Measurements from ENCODE around the gene PPP1R36.
"Not testable (repeated sequence)": the region's sequence is repeated elsewhere in the genome, so short reads cannot be mapped to it uniquely, and the experiment has no call there.

Gene PPP1R36

DNA sequence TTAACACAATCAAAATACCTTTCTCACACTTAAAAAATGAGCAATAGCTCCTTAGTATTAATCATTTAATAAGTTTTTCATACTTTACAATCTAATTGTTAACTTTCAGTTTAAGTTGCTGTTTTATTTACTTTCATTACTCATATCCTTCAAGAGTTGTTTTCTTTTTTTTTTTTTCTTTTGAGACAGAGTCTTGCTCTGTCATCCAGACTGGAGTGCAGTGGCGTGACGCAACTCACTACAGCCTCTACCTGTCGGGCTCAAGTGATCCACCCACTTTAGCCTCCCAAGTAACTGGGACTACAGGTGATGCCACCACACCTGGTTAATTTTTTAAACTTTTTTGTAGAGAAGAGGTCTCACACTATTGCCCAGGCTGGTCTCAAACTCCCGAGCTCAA is 29.1 kb upstream of the PPP1R36 start:
- no peak for DNase-seq

GRCh38 chr14:64522591-64523355 is 27.0 kb upstream of the PPP1R36 start:
- DNase-seq, result no peak

- no peak for DNase-seq
Measured at GRCh38 chr14:64525354-64525753, 24.4 kb upstream of the PPP1R36 start.

- no peak for DNase-seq
Measured at GRCh38 chr14:64531567-64531966, 18.2 kb upstream of the PPP1R36 start.

DNA sequence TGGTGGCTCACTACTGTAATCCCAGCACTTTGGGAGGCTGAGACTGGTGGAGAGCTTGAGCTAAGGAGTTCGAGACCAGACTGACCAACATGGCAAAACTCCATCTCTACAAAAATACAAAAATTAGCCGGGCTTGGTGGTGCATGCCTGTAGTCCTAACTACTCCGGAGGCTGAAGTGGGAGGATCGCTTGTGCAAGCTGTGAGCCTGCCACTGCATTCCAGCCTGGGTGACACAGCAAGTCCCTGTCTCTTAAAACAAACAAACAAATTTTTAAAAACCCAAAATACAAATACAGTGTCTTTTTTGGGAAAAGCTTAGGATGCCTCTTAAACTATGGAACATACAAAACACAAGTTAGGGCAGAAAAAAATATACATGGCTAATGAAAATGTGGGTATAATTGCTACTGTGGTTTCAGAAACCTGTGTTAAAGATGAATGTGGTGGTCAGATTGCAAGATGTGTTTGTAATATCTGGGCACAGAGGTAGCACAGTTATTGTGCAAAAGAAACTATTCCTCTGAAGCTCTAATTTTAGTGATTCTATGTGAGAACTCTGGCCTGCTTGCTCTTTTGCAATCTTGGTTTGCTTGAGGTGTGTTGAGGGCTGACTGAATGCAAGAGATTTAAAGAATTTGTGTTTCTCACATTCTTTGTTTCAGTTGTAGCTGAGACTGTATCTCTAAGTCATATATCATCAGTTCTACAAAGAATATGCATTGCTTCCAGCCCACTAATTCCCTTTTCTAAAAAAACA is 13.1 kb upstream of the PPP1R36 start:
- DNase-seq, result no peak

- peak; percentile 90 for DNase-seq
Measured at GRCh38 chr14:64540208-64541202, 9.3 kb upstream of the PPP1R36 start, which contains the start of gene HSPA2. Gene HSPA2, plus strand, starts transcription at chr14:64540741. Its CDS starts 109 bp downstream, at chr14:64540850.

GRCh38 chr14:64541261-64541971 is 8.3 kb upstream of the PPP1R36 start:
- no peak for DNase-seq

GRCh38 chr14:64541972-64542835 is 7.6 kb upstream of the PPP1R36 start:
- no peak for DNase-seq

DNA sequence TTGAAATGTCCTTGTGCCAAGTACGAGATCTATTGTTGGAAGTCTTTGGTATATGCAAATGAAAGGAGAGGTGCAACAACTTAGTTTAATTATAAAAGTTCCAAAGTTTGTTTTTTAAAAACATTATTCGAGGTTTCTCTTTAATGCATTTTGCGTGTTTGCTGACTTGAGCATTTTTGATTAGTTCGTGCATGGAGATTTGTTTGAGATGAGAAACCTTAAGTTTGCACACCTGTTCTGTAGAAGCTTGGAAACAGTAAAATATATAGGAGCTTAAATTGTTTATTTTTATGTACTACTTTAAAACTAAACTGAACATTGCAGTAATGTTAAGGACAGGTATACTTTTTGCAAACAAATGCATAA is 6.9 kb upstream of the PPP1R36 start:
- no peak for DNase-seq

- DNase-seq, result no peak
Measured at GRCh38 chr14:64544607-64545312, 5.0 kb upstream of the PPP1R36 start.

DNA sequence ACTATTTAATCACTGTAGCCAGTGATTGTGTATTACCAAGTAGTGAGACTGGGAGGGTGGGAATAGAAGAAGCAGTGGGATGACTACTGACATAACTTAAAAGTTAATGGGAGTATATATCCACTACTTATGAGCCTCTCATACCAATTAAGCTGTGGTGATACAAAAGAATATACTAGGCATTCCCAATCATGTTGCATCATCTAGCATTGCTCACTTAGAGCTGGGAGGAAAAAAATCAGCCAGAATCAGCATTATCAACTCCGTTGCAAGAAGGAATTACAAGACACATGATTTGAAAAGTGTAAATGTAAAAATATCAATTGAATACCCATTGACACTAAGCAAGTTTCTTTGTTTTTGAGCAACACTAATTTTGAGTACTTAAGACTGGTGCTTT is 745 bp upstream of the PPP1R36 start:
- DNase-seq, result no peak

DNA sequence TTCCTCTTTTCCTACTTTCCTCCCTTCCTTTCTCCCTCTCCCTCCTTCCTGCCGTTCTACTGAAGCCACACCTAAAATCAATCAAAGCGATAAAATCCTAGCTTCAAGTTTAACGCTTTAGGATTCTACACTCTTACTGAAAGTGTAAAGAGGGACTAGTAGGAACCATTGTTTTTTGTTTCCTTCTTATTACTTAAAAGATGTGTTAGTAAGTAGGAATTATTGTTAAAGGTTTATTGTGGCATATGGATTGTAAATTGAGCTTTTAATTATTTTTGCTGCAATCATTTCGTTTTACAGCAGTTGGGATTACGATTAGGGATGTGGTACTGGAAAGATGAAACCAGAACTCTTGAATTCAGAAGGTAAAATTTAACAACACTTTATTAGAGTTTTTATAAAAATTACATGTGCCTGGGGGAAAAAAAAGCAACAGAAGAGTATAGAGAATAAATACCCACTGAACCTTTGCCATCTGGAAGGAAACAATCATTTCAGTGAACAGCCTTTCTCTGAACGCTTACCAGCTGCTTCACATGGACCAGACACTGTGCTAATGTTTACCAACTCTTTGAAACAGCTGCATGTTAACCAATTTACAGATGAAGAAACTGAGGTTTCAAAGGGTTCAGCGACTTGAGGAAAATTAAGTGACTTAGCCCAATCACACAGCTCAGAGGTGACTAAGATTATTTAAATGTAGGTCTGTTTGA is 1.0 kb downstream of the PPP1R36 start:
- no peak for DNase-seq

GRCh38 chr14:64554556-64554955 is 4.8 kb downstream of the PPP1R36 start:
- DNase-seq, result no peak

GRCh38 chr14:64556526-64556925 is 6.8 kb downstream of the PPP1R36 start:
- no peak for DNase-seq

DNA sequence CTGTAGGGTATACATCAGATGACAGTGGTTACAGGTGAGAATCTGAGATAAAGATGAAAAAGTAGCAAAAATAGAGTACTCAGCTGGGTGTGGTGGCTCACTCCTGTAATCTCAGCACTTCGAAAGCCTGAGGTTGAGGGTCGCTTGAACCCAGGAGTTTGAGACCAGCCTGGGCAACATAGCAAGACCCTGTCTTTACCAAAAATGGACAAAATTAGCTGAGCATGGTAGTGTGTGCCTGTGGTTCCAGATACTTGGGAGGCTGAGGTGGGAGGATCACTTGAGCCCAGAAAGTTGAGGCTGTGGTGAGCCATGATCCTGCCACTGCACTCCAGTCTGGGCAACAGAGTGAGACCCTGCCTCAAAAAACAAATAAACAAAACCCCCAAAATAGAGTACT is 8.5 kb downstream of the PPP1R36 start:
- DNase-seq, result not testable (repeated sequence)

- DNase-seq, result no peak
Measured at GRCh38 chr14:64561631-64562030, 11.9 kb downstream of the PPP1R36 start.

GRCh38 chr14:64562436-64562835 is 12.7 kb downstream of the PPP1R36 start:
- no peak for DNase-seq

- no peak for DNase-seq
Measured at GRCh38 chr14:64563696-64564095, 13.9 kb downstream of the PPP1R36 start.

DNA sequence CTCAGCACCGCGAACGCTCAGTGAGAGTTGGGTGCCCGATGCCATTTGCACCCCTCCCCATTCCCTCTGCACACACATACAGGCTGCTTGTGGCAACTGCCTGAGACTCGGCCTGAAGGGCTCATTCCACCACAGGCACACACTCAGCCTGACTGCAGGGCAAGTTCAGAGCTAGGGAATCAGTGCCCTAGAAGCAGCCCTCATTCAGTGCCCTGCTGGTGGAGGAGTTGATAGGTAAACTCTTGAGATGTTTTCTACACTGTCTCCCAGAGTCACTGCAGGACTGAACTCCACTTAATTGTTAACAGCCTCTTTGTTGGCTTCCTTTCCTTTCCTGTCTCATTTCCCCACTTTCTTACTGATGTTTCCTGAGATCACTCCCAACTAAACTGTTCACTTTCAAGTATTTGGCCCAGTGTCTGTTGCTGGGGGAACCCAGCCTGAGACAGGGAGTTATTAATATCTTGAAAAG is 16.9 kb downstream of the PPP1R36 start:
- no peak for DNase-seq

DNA sequence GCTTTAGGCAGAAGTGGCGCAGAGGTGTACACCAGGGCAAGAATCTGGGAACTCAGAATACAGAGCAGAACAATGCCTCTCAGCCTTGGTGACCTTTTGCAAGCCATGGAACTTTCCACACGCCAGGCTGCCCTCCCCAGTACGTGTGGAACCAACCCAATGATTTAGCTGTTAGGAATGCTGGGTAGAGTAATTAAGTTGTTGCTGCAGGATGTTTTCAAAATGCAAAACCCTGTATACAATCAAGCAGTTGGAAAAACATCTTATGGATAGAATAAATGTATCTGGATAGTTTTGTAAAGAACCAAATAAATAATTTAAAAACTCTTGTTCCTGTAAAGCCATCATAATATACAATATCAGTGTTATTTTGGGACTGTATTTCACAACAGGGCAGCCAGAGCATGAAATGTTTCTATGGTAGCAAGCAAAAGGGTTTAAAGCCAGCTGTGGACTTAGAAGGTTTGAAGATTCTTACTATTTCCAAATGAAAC is 19.4 kb downstream of the PPP1R36 start:
- DNase-seq, result no peak

Data from effector CD8-positive, alpha-beta T cell (primary cell).